ENCODE data around the gene SPEG. TPM values are rescaled to one million over a fixed set of nuclear protein-coding genes. Genes with fewer than 3 reads are reported as not detected.

The SPEG gene
- total RNA-seq, 2 experiments from 2014 or later, result 0.46 TPM; not detected in 1

DNA sequence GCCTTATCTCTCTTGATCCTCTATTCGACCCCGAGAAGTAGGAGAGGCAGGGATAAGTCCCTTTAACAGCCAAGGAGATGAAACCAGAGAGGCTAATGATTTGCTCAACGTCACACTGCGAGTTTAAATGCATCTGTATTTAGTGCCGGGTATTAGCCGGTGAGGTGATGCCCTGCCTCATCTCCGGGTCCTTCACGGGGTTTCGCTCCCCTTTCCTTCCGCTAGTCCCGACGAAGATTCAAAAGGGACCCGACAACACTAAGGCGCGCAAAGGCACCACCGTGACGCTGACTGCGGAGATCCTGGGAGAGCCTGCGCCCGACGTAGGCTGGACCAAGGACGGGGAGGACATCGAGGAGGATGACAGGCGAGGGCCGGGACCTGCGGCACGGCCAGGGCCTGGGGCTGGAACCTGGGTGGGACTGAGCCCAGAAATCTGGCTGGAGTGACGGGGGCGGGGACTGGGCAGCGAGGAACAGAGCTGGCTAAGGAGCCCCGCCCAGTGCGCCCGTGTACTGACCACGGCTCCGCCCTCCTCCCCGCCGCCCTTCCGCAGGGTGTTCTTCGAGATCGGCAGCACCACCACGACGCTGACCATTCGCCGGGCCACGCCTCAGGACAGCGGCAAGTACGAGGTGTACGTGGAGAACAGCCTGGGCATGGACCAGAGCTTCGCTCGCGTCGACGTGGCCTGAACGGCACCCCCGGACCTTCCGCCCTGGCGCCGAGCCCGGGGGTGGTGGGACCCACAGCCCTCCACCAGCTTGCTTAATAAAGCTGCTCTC is 63.0 kb downstream of the SPEG start:
- TF ChIP-seq EZH2phosphoT487 (IDR thresholded peaks at IDR 0.05; ENCODE audit: borderline replicate concordance, low read depth, low read length), result no peak
- TF ChIP-seq, protein P1, sequence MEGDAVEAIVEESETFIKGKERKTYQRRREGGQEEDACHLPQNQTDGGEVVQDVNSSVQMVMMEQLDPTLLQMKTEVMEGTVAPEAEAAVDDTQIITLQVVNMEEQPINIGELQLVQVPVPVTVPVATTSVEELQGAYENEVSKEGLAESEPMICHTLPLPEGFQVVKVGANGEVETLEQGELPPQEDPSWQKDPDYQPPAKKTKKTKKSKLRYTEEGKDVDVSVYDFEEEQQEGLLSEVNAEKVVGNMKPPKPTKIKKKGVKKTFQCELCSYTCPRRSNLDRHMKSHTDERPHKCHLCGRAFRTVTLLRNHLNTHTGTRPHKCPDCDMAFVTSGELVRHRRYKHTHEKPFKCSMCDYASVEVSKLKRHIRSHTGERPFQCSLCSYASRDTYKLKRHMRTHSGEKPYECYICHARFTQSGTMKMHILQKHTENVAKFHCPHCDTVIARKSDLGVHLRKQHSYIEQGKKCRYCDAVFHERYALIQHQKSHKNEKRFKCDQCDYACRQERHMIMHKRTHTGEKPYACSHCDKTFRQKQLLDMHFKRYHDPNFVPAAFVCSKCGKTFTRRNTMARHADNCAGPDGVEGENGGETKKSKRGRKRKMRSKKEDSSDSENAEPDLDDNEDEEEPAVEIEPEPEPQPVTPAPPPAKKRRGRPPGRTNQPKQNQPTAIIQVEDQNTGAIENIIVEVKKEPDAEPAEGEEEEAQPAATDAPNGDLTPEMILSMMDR (conservative IDR thresholded peaks at IDR 0.05; ENCODE audit: low read length), result no peak
- Histone ChIP-seq H3K36me3 (ENCODE audit: insufficient read depth, low read length) (no peaks in the 10 kb centered on the region), H3K4me1 (ENCODE audit: insufficient read depth, low read length, poor library complexity, severe bottlenecking) (peaks cover 23% of the 10 kb centered on the region), H3K4me2 (ENCODE audit: low read length) (peak overlapping the region; percentile 73), H3K79me2 (ENCODE audit: insufficient read depth, low read depth, low read length) (no peaks in the 10 kb centered on the region), H3K9me2 (ENCODE audit: insufficient read depth, low read length) (no peaks in the 10 kb centered on the region), H4K20me1 (ENCODE audit: insufficient read depth, low read length) (no peaks in the 10 kb centered on the region), H3K4me3 (ENCODE audit: low read depth, low read length, poor library complexity, severe bottlenecking) (peak overlapping the region; percentile 77), H3K27ac (ENCODE audit: low read depth, low read length, poor library complexity, severe bottlenecking) (no peak overlapping the region), H2AFZ (ENCODE audit: low read length) (peak overlapping the region; percentile 53; the same call in 1 of the 2 replicates), H3K9me3 (ENCODE audit: low read length) (no peaks in the 10 kb centered on the region)
- intact Hi-C loops (cut with micrococcal nuclease; ENCODE audit: unreplicated experiment), result no loop called here
- BruUV-seq (replicated peaks), result no TSS peak
- CTCF ChIA-PET (ENCODE audit: unreplicated experiment), result interaction anchor here (1.1 to 1.7 kb wide), 3 partner anchors 23 to 43 kb away, joined by 3 to 5 read pairs (median 5); no protein-coding TSS in a partner anchor
- POLR2A ChIA-PET, result interaction anchor here (1.2 kb wide), 2 partner anchors 39 to 106 kb away, joined by 3 read pairs; no protein-coding TSS in a partner anchor
- DNase-seq (ENCODE audit: low spot score), result no peak

DNA sequence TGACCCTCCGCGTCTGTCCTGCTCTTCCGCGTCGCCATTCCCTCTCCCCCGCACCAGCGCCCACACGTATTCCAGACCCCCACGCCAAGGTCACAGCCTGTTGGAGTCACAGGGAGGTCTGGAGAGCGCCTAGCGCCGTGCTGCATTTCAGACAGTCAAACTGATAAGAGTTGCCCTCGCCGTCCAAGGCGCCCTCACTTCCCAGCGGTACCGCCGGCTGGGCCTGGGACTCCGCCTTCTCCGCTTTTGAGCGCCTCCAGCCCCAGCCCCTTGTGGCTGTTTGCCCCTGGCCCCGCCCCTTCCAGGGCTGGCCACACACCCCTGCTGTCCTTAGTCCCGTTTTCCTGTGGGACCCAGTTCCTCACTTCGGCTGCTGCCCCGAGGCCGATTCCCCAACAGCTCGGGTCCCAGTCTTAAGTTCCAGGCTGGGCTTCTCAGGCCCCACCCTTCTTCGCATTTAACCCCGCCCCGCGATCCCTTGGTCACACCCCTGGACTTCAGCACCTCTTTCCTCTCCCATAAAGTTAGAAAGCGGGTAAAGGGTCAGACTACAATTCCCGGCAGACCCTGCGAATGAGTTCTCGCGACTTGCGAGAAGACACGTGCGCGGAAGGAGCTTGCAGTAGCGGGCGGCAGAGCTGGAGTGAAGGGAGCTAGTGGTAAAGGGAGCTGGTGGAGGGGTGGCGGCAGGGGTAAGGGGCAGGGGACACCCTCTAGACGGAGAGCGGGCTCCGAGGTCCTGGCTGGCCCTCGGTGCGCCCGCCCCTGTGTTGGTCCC is 63.8 kb downstream of the SPEG start, which contains the start of gene GMPPA:
TSS of gene GMPPA (plus strand) at position 612 of the 778 bp plus-strand sequence. CDS start 1,085 bp downstream, outside the sequence.
- TF ChIP-seq, protein P1 (conservative IDR thresholded peaks at IDR 0.05; ENCODE audit: low read length), result no peak
- no peak for TF ChIP-seq EZH2phosphoT487 (IDR thresholded peaks at IDR 0.05; ENCODE audit: borderline replicate concordance, low read depth, low read length)
- Histone ChIP-seq H3K4me2 (ENCODE audit: low read length) (peak within 1 kb of the TSS; percentile 77), H3K4me1 (ENCODE audit: insufficient read depth, low read length, poor library complexity, severe bottlenecking) (peaks cover 23% of the 10 kb centered on the region), H2AFZ (ENCODE audit: low read length) (peak within 1 kb of the TSS; percentile 53; the same call in 1 of the 2 replicates), H4K20me1 (ENCODE audit: insufficient read depth, low read length) (no peaks in the 10 kb centered on the region), H3K4me3 (ENCODE audit: low read depth, low read length, poor library complexity, severe bottlenecking) (peak within 1 kb of the TSS; percentile 77), H3K36me3 (ENCODE audit: insufficient read depth, low read length) (no peaks in the 10 kb centered on the region), H3K27ac (ENCODE audit: low read depth, low read length, poor library complexity, severe bottlenecking) (no peak within 1 kb of the TSS), H3K79me2 (ENCODE audit: insufficient read depth, low read depth, low read length) (no peaks in the 10 kb centered on the region), H3K9me2 (ENCODE audit: insufficient read depth, low read length) (no peaks in the 10 kb centered on the region), H3K9me3 (ENCODE audit: low read length) (no peaks in the 10 kb centered on the region)
- no TSS peak for BruUV-seq (replicated peaks)
- ChIA-PET CTCF (ENCODE audit: unreplicated experiment) (interaction anchor here (0.5 to 1.7 kb wide), 8 partner anchors 13 to 453 kb away, joined by 3 to 5 read pairs (median 4); partner anchors contain the start of gene DNPEP), POLR2A (interaction anchor here (0.6 to 1.3 kb wide), 10 partner anchors 8 to 1146 kb away, joined by 3 to 5 read pairs (median 3); no protein-coding TSS in a partner anchor)
- DNase-seq (ENCODE audit: low spot score), result peak; percentile 97
- intact Hi-C loops (cut with micrococcal nuclease; ENCODE audit: unreplicated experiment), result no loop called here
